ENCODE measurements around the gene CPEB4.

The CPEB4 gene

DNA sequence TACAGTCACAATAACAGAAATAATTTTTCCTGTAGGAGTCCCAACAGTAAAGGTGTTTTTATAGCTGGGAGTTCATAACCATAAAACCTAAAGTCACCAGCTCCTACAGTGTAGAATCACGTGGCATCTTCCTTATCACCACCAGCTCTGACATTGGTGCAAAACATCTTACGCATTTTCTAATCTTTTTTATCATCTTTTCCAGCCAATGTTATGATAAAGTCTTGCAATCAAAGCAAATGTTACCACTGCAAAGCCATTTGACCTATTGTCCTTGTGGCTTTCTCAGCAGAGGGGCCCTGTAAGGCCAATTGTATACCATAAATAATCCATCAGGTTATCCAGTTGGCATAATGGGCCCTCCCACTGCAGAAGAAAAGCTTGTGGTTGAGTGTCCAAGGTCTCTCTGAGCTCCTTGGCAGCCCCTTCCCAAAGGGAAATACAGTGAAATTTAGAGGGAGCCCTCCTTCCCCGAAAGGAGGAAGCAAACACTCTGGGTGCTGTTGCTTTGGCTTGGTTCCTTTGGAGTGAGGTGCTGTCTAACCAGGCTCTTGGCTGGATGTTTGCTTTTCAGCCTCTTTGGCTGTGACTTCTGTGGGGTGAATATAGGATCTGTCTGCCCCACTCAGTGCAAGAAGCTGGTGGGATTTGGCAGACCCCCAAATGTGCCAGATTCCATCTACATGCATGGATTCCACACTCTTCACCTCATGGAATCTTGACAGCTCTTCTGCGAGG lies 29.3 kb upstream of the CPEB4 start:
- no peak for DNase-seq (ENCODE audit: low read depth in 2 of 2, low spot score in 1 of 2)

GRCh38 chr5:173859408-173860159 lies 28.6 kb upstream of the CPEB4 start:
- DNase-seq (ENCODE audit: low read depth in 2 of 2, low spot score in 1 of 2) = no peak

GRCh38 chr5:173862047-173862477 lies 26.1 kb upstream of the CPEB4 start:
- no peak for DNase-seq (ENCODE audit: low read depth in 2 of 2, low spot score in 1 of 2)

GRCh38 chr5:173863359-173863758 lies 24.8 kb upstream of the CPEB4 start:
- no peak for DNase-seq (ENCODE audit: low read depth in 2 of 2, low spot score in 1 of 2)

DNA sequence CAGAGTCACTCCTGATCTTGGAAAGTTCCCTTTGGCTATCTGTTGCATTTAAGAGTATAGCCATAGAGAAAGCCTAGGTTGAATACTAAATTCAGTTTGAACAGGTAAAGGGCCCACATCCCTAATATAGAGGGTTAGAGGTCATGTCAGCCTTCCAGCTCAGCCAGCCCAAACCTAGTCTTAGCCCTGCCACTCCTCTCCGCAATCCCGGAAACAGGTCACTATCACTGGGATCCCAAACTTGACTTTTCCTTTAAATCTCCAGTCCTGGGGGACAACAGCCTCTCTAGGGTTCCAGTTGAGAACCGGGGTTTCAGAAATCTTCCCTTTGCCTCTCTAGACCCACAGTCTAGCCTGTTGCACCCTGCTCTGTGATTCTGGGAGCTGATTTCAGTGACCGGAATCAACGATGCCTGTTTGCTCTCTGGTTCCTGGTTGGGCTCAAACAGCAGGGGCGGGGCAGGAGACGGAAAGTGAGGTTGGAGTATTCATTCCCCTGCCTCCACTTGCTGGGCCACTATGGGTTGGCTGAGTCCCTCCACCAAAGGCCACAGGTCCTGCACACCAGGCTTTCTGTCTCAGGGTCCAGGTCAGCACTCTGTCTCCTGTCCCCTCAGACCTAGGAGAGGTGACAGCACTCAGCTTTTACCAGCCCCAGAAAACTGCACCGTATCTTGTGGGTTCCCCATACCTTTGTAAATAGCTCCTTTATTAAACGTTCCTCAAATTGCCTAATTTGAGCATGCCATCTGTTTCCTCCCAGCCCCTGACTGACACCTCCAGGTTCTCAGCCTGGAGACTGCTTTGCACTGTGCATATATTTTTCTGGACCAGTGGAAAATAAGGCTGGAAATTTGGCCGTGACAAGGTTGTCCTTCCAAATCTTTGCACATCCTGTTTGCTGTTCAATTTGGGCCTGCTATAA lies 23.8 kb upstream of the CPEB4 start:
- no peak for DNase-seq (ENCODE audit: low read depth in 2 of 2, low spot score in 1 of 2)

DNA sequence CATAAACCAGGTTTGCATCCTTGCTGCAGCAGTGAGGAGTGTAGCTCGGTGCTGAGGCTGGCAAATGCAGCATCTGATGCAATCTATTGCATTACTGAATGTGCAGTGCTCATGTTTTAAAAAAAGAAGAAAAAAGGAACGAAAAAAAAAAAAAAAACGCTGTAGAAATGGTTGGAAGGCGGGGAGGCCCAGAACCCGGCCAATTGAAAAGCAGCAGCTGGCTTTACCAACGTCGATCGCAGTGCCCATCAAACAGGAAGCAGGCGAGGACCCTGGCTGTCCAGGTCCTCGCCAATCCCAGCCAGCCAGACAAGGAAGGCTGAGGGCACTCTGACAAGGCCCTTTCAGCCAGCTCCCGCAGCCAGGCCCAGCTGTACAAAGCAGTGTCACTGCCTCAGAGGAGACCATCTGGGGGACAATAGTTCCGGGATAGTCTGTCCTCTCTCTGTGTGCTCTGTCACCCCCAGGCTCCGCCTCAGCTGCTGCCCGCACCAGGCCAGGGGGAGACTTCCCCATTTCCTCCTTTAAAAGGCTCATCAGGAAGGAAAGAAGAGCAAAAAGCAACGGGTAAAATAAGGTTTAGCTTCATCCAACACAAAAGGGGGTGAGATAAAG lies 21.8 kb upstream of the CPEB4 start:
- no peak for DNase-seq (ENCODE audit: low read depth in 2 of 2, low spot score in 1 of 2)

GRCh38 chr5:173866858-173867679 lies 21.1 kb upstream of the CPEB4 start:
- no peak for DNase-seq (ENCODE audit: low read depth in 2 of 2, low spot score in 1 of 2)

DNA sequence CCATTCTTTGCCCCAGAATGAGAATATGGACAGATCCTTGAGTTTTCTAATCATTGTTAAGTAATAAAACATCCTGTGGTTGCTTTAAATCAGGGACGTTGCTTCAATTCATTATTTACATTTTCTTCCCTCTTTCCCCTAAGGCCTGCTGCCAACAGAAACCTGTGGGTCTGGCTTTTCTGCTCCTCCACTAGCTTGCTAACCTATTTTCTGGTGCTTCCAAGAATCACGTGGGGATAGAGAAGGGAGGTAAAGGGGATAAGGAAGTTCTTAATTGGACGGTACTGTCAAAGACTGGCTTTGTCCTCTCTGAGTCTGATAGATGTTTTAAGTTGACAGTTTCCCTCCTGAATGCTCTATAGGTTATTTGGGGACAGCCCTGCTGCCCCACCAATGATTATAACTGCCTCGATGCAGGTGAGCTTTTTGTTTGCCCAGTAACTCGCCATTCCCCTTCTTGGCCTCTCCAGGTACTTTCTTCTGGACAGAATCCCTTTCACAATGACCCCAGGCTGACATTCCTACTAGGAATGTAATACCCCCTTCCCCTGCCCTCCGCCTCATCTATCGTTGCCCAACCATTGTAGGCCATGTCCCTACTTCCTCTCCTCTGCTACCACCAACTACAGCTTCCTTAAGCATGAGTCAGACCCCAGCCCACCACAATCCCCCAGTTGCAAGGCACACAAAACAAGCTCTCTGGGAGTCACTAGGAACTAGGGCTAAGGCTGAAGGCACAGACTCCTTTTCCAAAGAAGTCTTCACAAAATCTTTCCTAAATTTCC lies 19.9 kb upstream of the CPEB4 start:
- DNase-seq (ENCODE audit: low read depth in 2 of 2, low spot score in 1 of 2) = no peak

DNA sequence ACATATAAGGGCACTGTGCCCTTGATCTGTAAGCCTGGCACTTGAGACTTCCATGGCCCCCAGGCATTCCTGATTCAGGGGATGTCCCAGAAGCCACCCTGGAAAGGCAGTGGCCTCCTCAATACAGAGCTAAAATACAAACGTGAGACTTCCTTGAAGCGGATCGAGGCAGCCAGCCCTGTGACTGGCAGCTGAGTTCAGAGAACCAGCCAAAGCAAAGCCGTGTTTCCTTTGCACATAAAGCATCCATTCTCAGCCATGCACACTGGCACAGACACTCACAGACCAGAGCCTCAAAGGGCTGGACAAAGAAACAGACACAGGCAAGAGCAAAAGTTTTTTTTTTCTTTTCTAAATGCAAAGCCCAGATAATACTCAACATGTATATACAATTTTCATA lies 18.8 kb upstream of the CPEB4 start:
- no peak for DNase-seq (ENCODE audit: low read depth in 2 of 2, low spot score in 1 of 2)

DNA sequence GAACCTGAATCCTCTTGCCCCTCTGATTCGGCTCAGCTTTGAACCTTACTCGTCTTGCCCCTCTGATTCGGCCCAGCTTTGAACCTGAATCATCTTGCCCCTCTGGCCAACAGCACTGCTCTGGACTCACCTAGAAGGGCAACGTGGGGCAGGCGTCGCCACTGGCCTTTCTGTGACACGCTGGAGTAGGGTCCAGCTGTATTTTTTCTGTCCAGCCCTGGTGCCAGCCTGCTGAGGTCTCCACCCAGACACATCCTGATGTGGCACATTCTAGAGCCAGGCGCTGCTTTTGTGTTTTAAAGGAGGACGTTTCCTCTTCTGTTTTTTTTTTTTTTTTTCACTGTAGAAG lies 15.2 kb upstream of the CPEB4 start:
- DNase-seq (ENCODE audit: low read depth in 2 of 2, low spot score in 1 of 2) = no peak

GRCh38 chr5:173873306-173873922 lies 14.7 kb upstream of the CPEB4 start:
- DNase-seq (ENCODE audit: low read depth in 2 of 2, low spot score in 1 of 2) = no peak

DNA sequence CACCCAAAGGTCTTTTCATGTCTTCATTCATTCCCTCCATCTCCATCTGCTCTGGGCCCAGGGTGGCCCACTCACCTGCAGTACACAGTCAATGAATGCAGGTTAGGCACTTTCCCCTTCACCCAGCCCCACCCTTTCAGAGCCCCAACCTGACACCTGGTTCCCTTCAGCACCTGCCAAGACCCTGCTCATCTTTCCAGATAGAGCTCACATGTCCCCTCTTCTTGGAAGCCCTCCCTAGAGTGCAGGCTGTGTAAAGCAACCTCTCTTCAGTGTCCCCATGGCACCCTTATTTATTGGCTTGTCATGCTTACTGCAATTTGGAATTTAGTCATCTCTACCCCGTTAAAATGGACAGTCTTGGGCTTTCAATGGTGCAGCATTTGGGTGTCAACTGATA lies 13.0 kb upstream of the CPEB4 start:
- DNase-seq (ENCODE audit: low read depth in 2 of 2, low spot score in 1 of 2) = no peak

DNA sequence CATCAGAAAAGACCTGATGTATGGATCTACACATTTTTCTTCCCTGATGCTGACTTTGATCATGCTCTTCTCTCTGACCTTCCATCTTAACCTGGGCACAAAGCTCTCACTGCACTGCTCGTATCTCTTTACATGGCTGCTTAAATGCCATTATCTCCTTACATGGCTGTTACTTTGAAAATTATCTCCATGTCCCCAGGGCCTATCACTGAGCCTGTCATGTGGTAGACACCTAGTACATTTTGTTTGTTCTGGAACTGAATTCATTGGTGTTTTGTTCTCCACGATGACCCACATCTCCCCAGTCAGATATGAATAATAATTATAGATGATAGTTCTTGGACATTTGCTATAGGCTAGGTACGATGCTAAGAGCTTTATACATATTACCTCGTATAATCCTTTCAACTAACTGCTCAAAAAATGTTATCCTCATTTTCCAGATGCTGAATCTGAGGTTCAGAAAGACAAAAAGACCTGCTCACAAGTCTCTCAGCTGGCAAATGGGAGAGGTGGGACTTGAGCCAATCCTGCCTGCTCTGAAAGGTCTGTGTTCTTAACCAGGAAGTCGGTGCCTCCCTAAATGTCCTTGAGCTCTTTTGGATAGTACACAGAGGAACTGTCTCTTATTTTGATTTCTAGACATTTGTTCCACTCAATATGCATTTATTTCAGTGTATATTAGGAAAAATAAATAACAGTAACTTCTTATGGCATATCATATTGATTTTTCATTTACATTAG lies 9.8 kb upstream of the CPEB4 start:
- DNase-seq (ENCODE audit: low read depth in 2 of 2, low spot score in 1 of 2) = no peak

GRCh38 chr5:173880306-173880985 lies 7.7 kb upstream of the CPEB4 start:
- DNase-seq (ENCODE audit: low read depth in 2 of 2, low spot score in 1 of 2) = no peak

DNA sequence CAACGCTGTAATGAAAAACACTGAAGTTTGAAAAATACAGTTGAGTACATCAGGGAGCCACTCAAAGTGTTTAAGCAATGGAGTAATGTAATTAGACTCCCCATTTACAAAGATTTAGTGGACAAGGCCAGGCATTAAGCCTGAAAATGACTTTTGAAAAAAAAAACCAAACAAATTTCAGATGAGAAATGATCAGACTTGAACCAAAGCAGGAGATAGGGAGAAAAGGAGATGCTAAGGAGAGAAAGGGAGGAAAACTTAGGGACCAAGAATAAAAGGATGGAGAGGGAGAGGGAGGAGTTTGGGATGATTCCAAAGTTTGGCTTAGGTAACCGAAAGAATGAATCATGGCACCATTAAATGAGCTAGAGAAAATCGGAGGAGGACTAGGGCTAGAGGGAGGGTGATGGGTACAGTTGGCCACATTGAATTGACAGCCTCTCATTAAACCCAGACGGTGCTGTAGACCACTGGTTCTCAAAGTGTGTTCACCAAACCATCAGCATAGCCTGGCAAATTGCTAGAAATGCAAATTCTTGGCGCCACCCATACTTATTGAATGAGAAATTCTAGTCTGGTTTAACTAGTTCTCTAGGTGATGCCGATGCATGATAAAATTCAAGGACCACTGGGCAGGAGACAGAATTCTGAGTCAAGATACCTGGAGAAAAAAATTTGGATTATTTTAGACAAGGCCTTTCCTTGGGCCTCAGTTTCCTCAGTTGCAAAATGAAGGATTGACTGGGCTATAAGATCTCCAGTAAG lies 6.2 kb upstream of the CPEB4 start:
- DNase-seq (ENCODE audit: low read depth in 2 of 2, low spot score in 1 of 2) = no peak

GRCh38 chr5:173882632-173883031 lies 5.5 kb upstream of the CPEB4 start:
- DNase-seq (ENCODE audit: low read depth in 2 of 2, low spot score in 1 of 2) = no peak

GRCh38 chr5:173883347-173883924 lies 4.7 kb upstream of the CPEB4 start:
- DNase-seq (ENCODE audit: low read depth in 2 of 2, low spot score in 1 of 2) = no peak

Measured in stimulated activated CD8-positive, alpha-beta memory T cell treated with anti-CD3 and anti-CD28 coated beads, Interleukin-4, amount 100 ng/mL, for 4 hours (primary cell).